ENCODE results near the gene VPS33A. TPM values are rescaled to one million over a fixed set of nuclear protein-coding genes. Genes with fewer than 3 reads are reported as not detected.

The VPS33A gene
- total and polyA plus RNA-seq, 2 of the 13 experiments (the other 11 are each of a cell fraction or from before 2014, with no cell fraction given), result 11.0 to 43.6 TPM

DNA sequence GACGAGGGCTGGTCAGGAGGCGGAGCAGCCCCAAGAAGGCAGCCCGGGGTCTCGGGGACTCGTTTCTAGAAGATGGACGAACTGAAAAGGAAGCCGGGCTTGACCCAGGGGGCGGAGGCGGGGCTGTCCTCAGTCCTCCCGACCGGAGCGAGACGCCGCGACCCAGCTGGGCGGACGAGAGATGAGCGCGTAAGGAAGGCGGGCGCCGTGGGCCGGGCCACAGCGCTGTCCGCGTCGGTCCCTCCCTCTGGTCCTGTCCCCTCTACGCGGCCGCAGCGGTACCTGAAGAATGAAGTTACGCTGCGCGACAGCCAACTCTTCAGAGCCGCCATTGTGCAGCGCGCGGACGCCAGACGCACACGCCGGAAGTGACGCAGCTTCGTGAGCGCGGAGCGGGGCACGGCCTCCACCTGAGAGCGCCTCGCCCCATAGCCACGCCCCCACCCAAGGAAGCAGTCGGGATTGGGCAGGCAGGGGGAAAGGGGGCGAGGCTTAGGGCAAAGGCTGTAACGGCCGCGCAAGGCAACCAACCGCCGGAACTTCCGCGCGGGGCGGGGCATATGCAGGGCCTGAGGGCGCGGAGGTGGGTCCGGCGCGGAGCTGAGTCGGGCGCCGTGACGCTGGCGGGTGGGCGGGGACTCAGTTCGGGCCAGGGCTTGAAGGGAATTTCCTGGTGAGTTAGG, 40.5 kb downstream of the VPS33A start, which contains the start of gene DIABLO (continued):
- TF ChIP-seq ZBTB4 (CRISPR knock-in tag; IDR thresholded peaks at IDR 0.05; ENCODE audit: borderline replicate concordance) (no peak; the same call in 1 of the 2 replicates), NR2F6 (IDR thresholded peaks at IDR 0.05) (no peak), NR2F6 (CRISPR knock-in tag; IDR thresholded peaks at IDR 0.05) (peak; percentile 79), ZNF367 (CRISPR knock-in tag; IDR thresholded peaks at IDR 0.05; ENCODE audit: borderline replicate concordance) (no peak), MAFG (CRISPR knock-in tag; IDR thresholded peaks at IDR 0.05) (no peak), ZNF484 (CRISPR knock-in tag; IDR thresholded peaks at IDR 0.05; ENCODE audit: borderline replicate concordance, low read depth) (no peak), GABPB1 (CRISPR knock-in tag; IDR thresholded peaks at IDR 0.05) (peak; percentile 99), RELA (CRISPR knock-in tag; IDR thresholded peaks at IDR 0.05) (0 out of 2 replicates have a peak, but pooled peaks have one; percentile 42), ZNF543 (CRISPR knock-in tag; IDR thresholded peaks at IDR 0.05) (no peak), CCDC6 (CRISPR knock-in tag; IDR thresholded peaks at IDR 0.05) (no peak; the same call in none of the 2 replicates), TARDBP (CRISPR knock-in tag; IDR thresholded peaks at IDR 0.05) (peak; percentile 90; the same call in 1 of the 2 replicates), EEA1 (CRISPR knock-in tag; IDR thresholded peaks at IDR 0.05; ENCODE audit: borderline replicate concordance) (peak; percentile 96), MAZ (IDR thresholded peaks at IDR 0.05; ENCODE audit: borderline replicate concordance, low read depth, low read length) (peak; percentile 81; the same call in 1 of the 2 replicates), MAZ (CRISPR knock-in tag; IDR thresholded peaks at IDR 0.05; ENCODE audit: low read depth) (peak; percentile 93), ZNF616 (CRISPR knock-in tag; IDR thresholded peaks at IDR 0.05; ENCODE audit: low read depth) (no peak), SP1 (IDR thresholded peaks at IDR 0.05) (no peak), SP1 (CRISPR knock-in tag; IDR thresholded peaks at IDR 0.05) (peak; percentile 92), MAX (IDR thresholded peaks at IDR 0.05) (peak; percentile 25), ZBTB38 (CRISPR knock-in tag; IDR thresholded peaks at IDR 0.05) (peak; percentile 81), GPN1 (CRISPR knock-in tag; IDR thresholded peaks at IDR 0.05; ENCODE audit: borderline replicate concordance) (peak; percentile 66; the same call in 1 of the 2 replicates), ZNF136 (CRISPR knock-in tag; IDR thresholded peaks at IDR 0.05; ENCODE audit: low read depth) (no peak), MEF2D (CRISPR knock-in tag; IDR thresholded peaks at IDR 0.05) (peak; percentile 53; the same call in 1 of the 2 replicates), HDAC2 (CRISPR knock-in tag; IDR thresholded peaks at IDR 0.05) (peak; percentile 70), ELF1 (CRISPR knock-in tag; IDR thresholded peaks at IDR 0.05) (peak; percentile 86), POLR2G (IDR thresholded peaks at IDR 0.05; ENCODE audit: low read depth, low read length) (peak; percentile 98)
- TF ChIP-seq, protein P1, sequence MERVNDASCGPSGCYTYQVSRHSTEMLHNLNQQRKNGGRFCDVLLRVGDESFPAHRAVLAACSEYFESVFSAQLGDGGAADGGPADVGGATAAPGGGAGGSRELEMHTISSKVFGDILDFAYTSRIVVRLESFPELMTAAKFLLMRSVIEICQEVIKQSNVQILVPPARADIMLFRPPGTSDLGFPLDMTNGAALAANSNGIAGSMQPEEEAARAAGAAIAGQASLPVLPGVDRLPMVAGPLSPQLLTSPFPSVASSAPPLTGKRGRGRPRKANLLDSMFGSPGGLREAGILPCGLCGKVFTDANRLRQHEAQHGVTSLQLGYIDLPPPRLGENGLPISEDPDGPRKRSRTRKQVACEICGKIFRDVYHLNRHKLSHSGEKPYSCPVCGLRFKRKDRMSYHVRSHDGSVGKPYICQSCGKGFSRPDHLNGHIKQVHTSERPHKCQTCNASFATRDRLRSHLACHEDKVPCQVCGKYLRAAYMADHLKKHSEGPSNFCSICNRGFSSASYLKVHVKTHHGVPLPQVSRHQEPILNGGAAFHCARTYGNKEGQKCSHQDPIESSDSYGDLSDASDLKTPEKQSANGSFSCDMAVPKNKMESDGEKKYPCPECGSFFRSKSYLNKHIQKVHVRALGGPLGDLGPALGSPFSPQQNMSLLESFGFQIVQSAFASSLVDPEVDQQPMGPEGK (CRISPR knock-in tag; IDR thresholded peaks at IDR 0.05), result 0 out of 2 replicates have a peak, but pooled peaks have one; percentile 50
- TF ChIP-seq, protein P2, sequence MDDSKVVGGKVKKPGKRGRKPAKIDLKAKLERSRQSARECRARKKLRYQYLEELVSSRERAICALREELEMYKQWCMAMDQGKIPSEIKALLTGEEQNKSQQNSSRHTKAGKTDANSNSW (CRISPR knock-in tag; IDR thresholded peaks at IDR 0.05; ENCODE audit: borderline replicate concordance), result 0 out of 2 replicates have a peak, but pooled peaks have one; percentile 58

Data from HepG2 (cell line).